ENCODE results near the gene HTR7. TPM values are rescaled to one million over a fixed set of nuclear protein-coding genes. Genes with fewer than 3 reads are reported as not detected.

The HTR7 gene
- total RNA-seq, 1 donor from 2014 or later, result 0.32 TPM

- ATAC-seq (no peak), DNase-seq (no peak)
- intact Hi-C loops (cut with DNase I), result no loop called here
- no peaks in the 10 kb centered on the region for H3K36me3 ChIP-seq
- H3K27me3 ChIP-seq (ENCODE audit: low read depth), result no peaks in the 10 kb centered on the region
- no peak overlapping the region for H3K4me3 ChIP-seq
- H3K27ac ChIP-seq, result no peak overlapping the region
- no peaks in the 10 kb centered on the region for H3K4me1 ChIP-seq
- peaks cover 11% of the 10 kb centered on the region for H3K9me3 ChIP-seq
- TF ChIP-seq CTCF (IDR thresholded peaks at IDR 0.05), result no peak
These were observed 10.4 kb downstream of the HTR7 start for GRCh38 chr10:90847436-90847835.

- Histone ChIP-seq H3K9me3 (peaks cover 11% of the 10 kb centered on the region), H3K4me1 (no peaks in the 10 kb centered on the region), H3K27me3 (ENCODE audit: low read depth) (no peaks in the 10 kb centered on the region), H3K4me3 (no peak overlapping the region), H3K36me3 (no peaks in the 10 kb centered on the region), H3K27ac (no peak overlapping the region)
- DNase-seq (no peak), ATAC-seq (no peak)
- intact Hi-C loops (cut with DNase I), result no loop called here
- no peak for TF ChIP-seq CTCF (IDR thresholded peaks at IDR 0.05)
These were observed 11.1 kb downstream of the HTR7 start for GRCh38 chr10:90846746-90847145.

GRCh38 chr10:90845726-90846125 lies 12.1 kb downstream of the HTR7 start:
- Histone ChIP-seq H3K27ac (no peak overlapping the region), H3K4me3 (no peak overlapping the region), H3K27me3 (ENCODE audit: low read depth) (no peaks in the 10 kb centered on the region), H3K36me3 (no peaks in the 10 kb centered on the region), H3K4me1 (no peaks in the 10 kb centered on the region), H3K9me3 (peaks cover 4% of the 10 kb centered on the region)
- ATAC-seq (no peak), DNase-seq (no peak)
- intact Hi-C loops (cut with DNase I), result no loop called here
- TF ChIP-seq CTCF (IDR thresholded peaks at IDR 0.05), result no peak

- no peak for TF ChIP-seq CTCF (IDR thresholded peaks at IDR 0.05)
- ATAC-seq, result no peak
- intact Hi-C loops (cut with DNase I), result no loop called here
- no peaks in the 10 kb centered on the region for H3K36me3 ChIP-seq
- H3K4me3 ChIP-seq, result no peak overlapping the region
- H3K4me1 ChIP-seq, result no peaks in the 10 kb centered on the region
- H3K27ac ChIP-seq, result no peak overlapping the region
- no peaks in the 10 kb centered on the region for H3K27me3 ChIP-seq (ENCODE audit: low read depth)
- H3K9me3 ChIP-seq, result no peaks in the 10 kb centered on the region
- no peak for DNase-seq
These were observed 15.1 kb downstream of the HTR7 start for GRCh38 chr10:90842725-90843124.

GRCh38 chr10:90837486-90837885 lies 20.4 kb downstream of the HTR7 start:
- Histone ChIP-seq H3K4me3 (no peak overlapping the region), H3K36me3 (no peaks in the 10 kb centered on the region), H3K27ac (no peak overlapping the region), H3K9me3 (no peaks in the 10 kb centered on the region), H3K4me1 (no peaks in the 10 kb centered on the region), H3K27me3 (ENCODE audit: low read depth) (no peaks in the 10 kb centered on the region)
- intact Hi-C loops (cut with DNase I), result no loop called here
- DNase-seq, result no peak
- TF ChIP-seq CTCF (IDR thresholded peaks at IDR 0.05), result no peak
- no peak for ATAC-seq

GRCh38 chr10:90834326-90834725 lies 23.5 kb downstream of the HTR7 start:
- no peaks in the 10 kb centered on the region for H3K36me3 ChIP-seq
- no peaks in the 10 kb centered on the region for H3K9me3 ChIP-seq
- intact Hi-C loops (cut with DNase I), result no loop called here
- no peaks in the 10 kb centered on the region for H3K27me3 ChIP-seq (ENCODE audit: low read depth)
- H3K4me3 ChIP-seq, result no peak overlapping the region
- ATAC-seq, result no peak
- no peak for TF ChIP-seq CTCF (IDR thresholded peaks at IDR 0.05)
- H3K4me1 ChIP-seq, result no peaks in the 10 kb centered on the region
- DNase-seq, result no peak
- H3K27ac ChIP-seq, result no peak overlapping the region
